HepG2 (cell line): Measurements from ENCODE around the gene PXDC1. TPM values are rescaled to one million over a fixed set of nuclear protein-coding genes. Genes with fewer than 3 reads are reported as not detected.

Experiments
- ATAC-seq: fragments of 200-7000 bp; cut with Tn5 transposase; 3 replicates; pipeline ENCODE4 v1.9.1; 2020; ENCODE audit warnings: mild to moderate bottlenecking, moderate library complexity
- BruUV-seq: library from RNA; stranded (reverse); fragments of 400-500 nt; replicated peaks from 2 replicates; lab custom pipeline; 2021; lab: Mats Ljungman, UMichigan
- CTCF ChIA-PET: fragments of 300-600 bp; formaldehyde crosslinking; extraction: SDS; loops from one replicate; lab custom pipeline; 2021; ENCODE audit warnings: low total read pairs, inconsistent platforms, low intra/inter-chr PET ratio; lab: Yijun Ruan, JAX
- POLR2A ChIA-PET: fragments of 350-600 bp; sonication (Branson Sonifier 250); formaldehyde crosslinking; loops from one replicate; lab custom pipeline; 2020; ENCODE audit warnings: antibody characterized with exemption, inconsistent platforms; lab: Yijun Ruan, JAX
- DNase-seq: peaks from one replicate; pipeline ENCODE4 v3.0.0-alpha.2; 2015; ENCODE audit warnings: low spot score
- FAIRE-seq: peaks from 3 replicates; lab custom pipeline; 2011; peaks lifted over from hg19 to GRCh38; lab: Jason Lieb, UNC
- H2AFZ ChIP-seq: one replicate; pipeline ENCODE4 v1.6.1; 2011; ENCODE audit warnings: low read length, inconsistent platforms
- H3K27ac ChIP-seq: fragments of 300-600 bp; 3 replicates; pipeline ENCODE4 v1.8.0; 2011; ENCODE audit warnings: mixed run types, mild to moderate bottlenecking, mixed read lengths, low read length, inconsistent platforms; ENCODE audit not compliant: insufficient read depth; ENCODE audit errors: extremely low read length
- H3K27me3 ChIP-seq, 2 experiments: fragments of 200-600 bp in 1 of 2; 2 replicates in 1 of 2; 3 replicates in 1 of 2; pipeline versions ENCODE4 v1.6.0 to v1.8.0; 2011; ENCODE audit warnings: low read length in 2 of 2, mild to moderate bottlenecking in 2 of 2, moderate library complexity in 2 of 2, inconsistent platforms in 1 of 2; ENCODE audit not compliant: insufficient read depth in 2 of 2, control insufficient read depth in 1 of 2
- H3K36me3 ChIP-seq, 2 experiments: fragments of 200-600 bp in 1 of 2; replicated peaks in 1 of 2; 2 replicates in 1 of 2; 3 replicates in 1 of 2; pipeline versions ENCODE4 v1.5.1 to v1.8.0; 2011; ENCODE audit warnings: low read length in 2 of 2, inconsistent platforms in 1 of 2; ENCODE audit not compliant: insufficient read depth in 2 of 2, control insufficient read depth in 1 of 2
- H3K4me1 ChIP-seq: 2 replicates; pipeline ENCODE4 v1.5.1; 2012; ENCODE audit warnings: low read length, inconsistent platforms; ENCODE audit not compliant: insufficient read depth
- H3K4me2 ChIP-seq: 2 replicates; pipeline ENCODE4 v1.6.0; 2011; ENCODE audit warnings: low read depth, low read length, inconsistent platforms
- H3K4me3 ChIP-seq, 3 experiments: fragments of 200-600 bp in 1 of 3; sonication (generic), shearing (Covaris generic) in 1 of 3; replicated peaks in 1 of 3; 2 replicates each; pipeline ENCODE4 v1.5.1; 2011 to 2016; ENCODE audit warnings: low read length in 3 of 3, inconsistent platforms in 2 of 3, low read depth in 2 of 3, mild to moderate bottlenecking in 2 of 3, control low read depth in 1 of 3, mixed read lengths in 1 of 3; ENCODE audit not compliant: insufficient read depth in 1 of 3
- H3K79me2 ChIP-seq: one replicate; pipeline ENCODE4 v1.6.1; 2011; ENCODE audit warnings: low read length, inconsistent platforms; ENCODE audit not compliant: insufficient read depth
- H3K9ac ChIP-seq: 2 replicates; pipeline ENCODE4 v1.6.0; 2011; ENCODE audit warnings: mild to moderate bottlenecking, low read depth, low read length, inconsistent platforms; ENCODE audit not compliant: insufficient read depth
- H3K9me3 ChIP-seq: 2 replicates; pipeline ENCODE4 v1.5.1; 2012; ENCODE audit warnings: mild to moderate bottlenecking, low read length
- H4K20me1 ChIP-seq: 2 replicates; pipeline ENCODE4 v1.6.0; 2011; ENCODE audit warnings: inconsistent platforms, mild to moderate bottlenecking, low read length, moderate library complexity; ENCODE audit not compliant: insufficient read depth
- CAMTA2 ChIP-seq: sonication (generic); formaldehyde crosslinking; IDR thresholded peaks from 2 replicates; pipeline ENCODE4 v1.4.0; 2020; ENCODE audit warnings: mild to moderate bottlenecking, missing genetic modification reagents, borderline replicate concordance
- KDM1A ChIP-seq: IDR thresholded peaks from 2 replicates; pipeline ENCODE4 v1.6.1; 2016; ENCODE audit warnings: missing compliant biosample characterization
- MLXIP ChIP-seq: sonication (generic); formaldehyde crosslinking; IDR thresholded peaks from 2 replicates; pipeline ENCODE4 v1.9.0; 2021; ENCODE audit warnings: missing genetic modification reagents, borderline replicate concordance
- NCOR1 ChIP-seq: fragments of 200-600 bp; sonication (generic); IDR thresholded peaks from 2 replicates; pipeline ENCODE4 v1.7.0; 2017; ENCODE audit warnings: antibody characterized with exemption, low read length, borderline replicate concordance
- SRSF1 ChIP-seq: fragments of 200-400 bp; formaldehyde crosslinking; optimal IDR thresholded peaks from 2 replicates; pipeline ENCODE3; 2017; ENCODE audit warnings: mild to moderate bottlenecking, low read depth, low read length, moderate library complexity
- TRAFD1 ChIP-seq: sonication (generic); formaldehyde crosslinking; IDR thresholded peaks from 2 replicates; pipeline ENCODE4 v1.5.1; 2020; ENCODE audit warnings: missing genetic modification reagents, mild to moderate bottlenecking, borderline replicate concordance
- ZBED4 ChIP-seq: sonication (generic); formaldehyde crosslinking; IDR thresholded peaks from 2 replicates; pipeline ENCODE4 v1.4.0; 2020; ENCODE audit warnings: missing genetic modification reagents, borderline replicate concordance
- ZFX ChIP-seq: sonication (generic); formaldehyde crosslinking; IDR thresholded peaks from 2 replicates; pipeline ENCODE4 v1.4.0; 2020; ENCODE audit warnings: mild to moderate bottlenecking, low read depth, missing genetic modification reagents, moderate library complexity
- ZZZ3 ChIP-seq: sonication (generic); formaldehyde crosslinking; IDR thresholded peaks from 2 replicates; pipeline ENCODE4 v1.4.0; 2020; ENCODE audit warnings: missing genetic modification reagents, mild to moderate bottlenecking, borderline replicate concordance
- WGBS: methylation state at CpG from one replicate; pipeline ENCODE4 v1.1.6; 2017; ENCODE audit warnings: low lambda C conversion rate; 5-methylcytosine and 5-hydroxymethylcytosine counted together
- in situ Hi-C: cut with HindIII; loops from 2 replicates; pipeline ENCODE4 v1.10.0; 2017; ENCODE audit warnings: low pct_unique_long_range_greater_than_20kb; ENCODE audit not compliant: extremely low pct_ligation_motif_present
- intact Hi-C: fragments of 100-400 bp; cut with micrococcal nuclease; formaldehyde crosslinking; loops from one replicate; pipeline ENCODE4 v1.10.0; 2022; ENCODE audit not compliant: unreplicated experiment
- polyA plus RNA-seq, 8 experiments: library from polyadenylated mRNA; depleted of rRNA in 3 of 8; stranded (reverse) in 7 of 8; unstranded in 1 of 8; fragments of >200 nt; fragmentation: Illumina TruSeq in 4 of 8; extraction: Trizol in 4 of 8; gene quantifications; 2 replicates each; pipeline versions ENCODE4 v1.2.1 to v1.2.3, GENCODE V29; 2011 to 2016; ENCODE audit warnings: low read depth in 4 of 8, missing spikeins in 1 of 8, mixed read lengths in 1 of 8; ENCODE audit not compliant: insufficient read depth in 1 of 8
- total RNA-seq, 5 experiments: library from RNA; depleted of rRNA; stranded (reverse); fragments of >200 nt; fragmentation: Illumina TruSeq; extraction: Trizol; gene quantifications; 2 replicates each; pipeline ENCODE4 v1.2.3, GENCODE V29; 2016; ENCODE audit warnings: low read depth in 1 of 5

Gene PXDC1
- total and polyA plus RNA-seq, 2 of the 13 experiments (the other 11 are each of a cell fraction or from before 2014, with no cell fraction given) = 32.4 to 34.7 TPM

- no peak for ATAC-seq
- Histone ChIP-seq H3K4me3 (no peak overlapping the region), H3K4me2 (no peak overlapping the region), H2AFZ (no peak overlapping the region), H4K20me1 (no peaks in the 10 kb centered on the region), H3K9me3 (no peaks in the 10 kb centered on the region), H3K79me2 (no peaks in the 10 kb centered on the region), H3K27me3 (no peaks in the 10 kb centered on the region; a peak in 1 of 5 replicates), H3K27ac (no peak overlapping the region), H3K36me3 (no peaks in the 10 kb centered on the region), H3K9ac (no peak overlapping the region), H3K4me1 (peaks cover 41% of the 10 kb centered on the region)
- 84% methylated on average over 11 of the region's 11 CpGs for WGBS
- no peak for DNase-seq
- in situ Hi-C loops (no loop called here), intact Hi-C loops (no loop called here)
- BruUV-seq = no TSS peak
- POLR2A ChIA-PET = interaction anchor here (2.0 kb wide), 1 partner anchor 10 kb away, joined by 5 read pairs; no protein-coding TSS in a partner anchor
- FAIRE-seq = no peak
- CTCF ChIA-PET = no interaction called here
- no peak for TF ChIP-seq ZZZ3 (CRISPR knock-in tag)
- TF ChIP-seq MLXIP (CRISPR knock-in tag) = no peak
- no peak for TF ChIP-seq CAMTA2
- TF ChIP-seq SRSF1 = no peak
- TF ChIP-seq KDM1A (CRISPR knock-in tag) = no peak
- no peak for TF ChIP-seq ZBED4 (CRISPR knock-in tag)
- no peak for TF ChIP-seq NCOR1
- no peak for TF ChIP-seq TRAFD1 (CRISPR knock-in tag)
- TF ChIP-seq ZFX (CRISPR knock-in tag) = no peak
Measured at GRCh38 chr6:3778701-3779573, 27.4 kb upstream of the PXDC1 start.
